Right ventricle myocardium inferior (tissue), 1 donor: Measurements from ENCODE around the gene MAPK4. TPM values are rescaled to one million over a fixed set of nuclear protein-coding genes. Genes with fewer than 3 reads are reported as not detected.
"Not testable (repeated sequence)": the region's sequence is repeated elsewhere in the genome, so short reads cannot be mapped to it uniquely, and the experiment has no call there.

Experiments
- ATAC-seq: fragments of 200-7000 bp; cut with Tn5 transposase; one replicate; pipeline ENCODE4 v1.9.1; 2020; ENCODE audit warnings: mild to moderate bottlenecking, moderate library complexity
- DNase-seq: peaks from one replicate; pipeline ENCODE4 v3.0.0; 2021; ENCODE audit errors: missing footprints
- intact Hi-C: fragments of 100-400 bp; cut with DNase I; formaldehyde crosslinking; loops from one replicate; pipeline ENCODE4 v1.11.0; 2022
- total RNA-seq: library from RNA; stranded (reverse); fragmentation: NEBNext Ultra II Directional; extraction: Animal tissue kit (Norgen Biotek cat#: 25700); gene quantifications from one replicate; pipeline ENCODE4 v1.2.1, GENCODE V29; 2021
- donor health status: DM: no; HTN: yes; CAD: no; lungs with severe emphysema.

The MAPK4 gene
- total RNA-seq, 1 donor from 2014 or later: 34.1 TPM

DNA sequence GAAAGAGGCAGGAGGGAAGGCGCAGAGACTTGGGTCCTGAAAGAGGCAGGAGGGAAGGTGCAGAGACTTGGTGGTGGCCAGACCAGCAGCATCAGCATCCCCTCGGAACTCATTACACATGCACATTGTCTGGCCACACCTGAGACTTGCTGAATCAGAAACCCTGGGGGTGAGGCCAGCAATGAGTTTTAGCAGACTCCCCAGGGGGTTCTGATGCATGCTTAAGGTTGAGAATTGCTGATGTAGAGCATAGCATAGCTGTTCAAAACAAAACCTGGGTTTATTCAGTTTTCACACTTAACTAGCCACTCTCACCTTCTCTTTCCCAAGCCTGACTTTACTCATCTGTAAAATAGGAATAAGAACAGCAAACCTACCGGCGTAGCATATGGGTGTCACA is 137.0 kb downstream of the MAPK4 start:
- intact Hi-C loops: no loop called here
- no peak for DNase-seq
- no peak for ATAC-seq

GRCh38 chr18:50697509-50697908 is 137.6 kb downstream of the MAPK4 start:
- intact Hi-C loops: no loop called here

DNA sequence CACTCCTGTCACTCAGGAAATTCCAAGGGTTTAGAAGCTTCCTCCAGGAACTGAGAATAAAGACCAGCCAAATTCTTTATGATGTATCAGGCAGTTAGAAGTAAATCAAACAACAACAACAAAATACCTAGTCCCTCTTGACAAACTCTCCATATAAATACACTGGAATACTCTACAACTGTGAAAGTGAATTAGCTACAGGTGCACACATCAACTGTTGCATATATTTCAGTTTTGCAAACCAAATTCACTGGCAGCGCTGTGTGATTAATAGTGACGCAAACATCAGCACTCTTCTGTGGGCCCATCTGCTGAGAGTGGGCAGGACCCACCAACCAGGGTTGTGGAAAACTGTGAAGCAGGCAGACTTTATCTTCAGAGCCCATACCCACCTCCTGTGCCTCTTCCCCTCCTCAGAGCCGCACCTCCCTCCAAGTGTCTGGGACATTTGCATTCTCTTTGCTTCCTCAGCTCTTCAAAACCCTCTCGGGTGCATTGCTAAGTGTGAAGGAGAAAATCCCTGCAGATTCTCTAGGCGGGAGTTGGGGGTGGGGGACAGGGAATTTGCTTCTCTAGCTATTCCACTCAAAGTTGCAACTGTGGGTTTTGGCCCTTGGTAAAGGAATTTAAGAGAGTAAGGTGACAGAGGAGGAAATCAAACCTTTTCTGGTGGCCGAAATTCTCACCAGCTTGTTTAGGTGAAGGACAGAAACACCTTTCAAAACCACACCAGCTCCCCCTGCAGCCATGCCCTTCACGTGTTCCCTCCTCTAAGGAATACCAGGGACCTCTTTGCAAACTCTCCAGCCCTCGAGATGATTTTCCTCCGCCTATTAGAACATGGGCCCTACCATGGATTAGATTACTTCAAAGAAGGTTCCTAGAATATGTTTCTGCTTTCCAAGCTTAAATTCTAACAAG is 140.6 kb downstream of the MAPK4 start:
- intact Hi-C loops: no loop called here

More at GRCh38 chr18:50697509-50697908, 137.6 kb downstream of the MAPK4 start:
- ATAC-seq (no peak), DNase-seq (no peak)

DNA sequence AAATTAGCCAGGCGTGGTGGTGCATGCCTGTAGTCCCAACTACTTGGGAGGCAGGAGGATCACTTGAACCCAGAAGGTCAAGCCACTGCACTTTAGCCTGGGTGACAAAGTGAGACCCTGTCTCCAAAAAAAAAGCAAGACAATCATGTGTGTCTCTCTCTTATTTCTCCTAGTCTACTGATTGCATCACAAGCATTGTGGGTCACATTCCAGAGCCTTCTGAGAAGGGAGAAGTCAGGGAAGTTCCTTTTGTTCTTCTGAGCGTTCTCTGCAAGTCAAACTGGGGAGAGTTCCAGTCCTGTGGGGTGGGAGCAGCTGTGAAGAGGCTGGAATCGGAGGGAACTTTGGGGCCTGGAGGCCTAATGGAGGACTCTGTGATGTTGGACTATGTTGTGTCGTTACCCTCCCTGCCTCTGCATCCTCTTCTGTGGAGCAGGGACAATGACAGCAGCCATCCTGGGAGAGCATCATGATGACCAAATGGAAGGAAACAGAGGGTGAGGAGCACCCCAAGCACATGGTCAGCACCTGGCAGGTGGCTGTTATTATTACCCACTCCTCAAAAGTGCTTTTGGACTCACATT is 144.6 kb downstream of the MAPK4 start:
- intact Hi-C loops: no loop called here
- no peak for DNase-seq
- no peak for ATAC-seq

More for the DNA sequence above, 140.6 kb downstream of the MAPK4 start:
- ATAC-seq: no peak
- no peak for DNase-seq

DNA sequence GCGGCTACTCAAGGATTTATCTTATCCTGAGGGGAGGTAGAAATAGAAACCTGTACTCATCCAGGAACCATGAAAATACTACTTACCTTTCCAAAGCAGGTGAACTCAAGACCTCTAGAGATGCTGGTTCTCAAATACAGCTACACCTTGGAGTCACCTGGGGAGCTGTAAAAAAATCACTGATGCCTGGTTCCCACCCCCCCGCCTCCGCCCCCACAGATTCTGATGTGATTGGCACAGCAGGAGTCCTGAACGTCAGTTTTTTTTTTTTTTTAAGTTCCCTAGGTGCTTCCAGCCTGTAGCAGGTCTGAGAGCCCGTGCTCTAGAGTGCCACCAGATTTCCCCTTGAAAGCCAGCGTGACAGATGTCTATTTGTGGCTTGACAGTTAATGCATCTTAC is 146.3 kb downstream of the MAPK4 start:
- no peak for ATAC-seq
- intact Hi-C loops: no loop called here
- no peak for DNase-seq

DNA sequence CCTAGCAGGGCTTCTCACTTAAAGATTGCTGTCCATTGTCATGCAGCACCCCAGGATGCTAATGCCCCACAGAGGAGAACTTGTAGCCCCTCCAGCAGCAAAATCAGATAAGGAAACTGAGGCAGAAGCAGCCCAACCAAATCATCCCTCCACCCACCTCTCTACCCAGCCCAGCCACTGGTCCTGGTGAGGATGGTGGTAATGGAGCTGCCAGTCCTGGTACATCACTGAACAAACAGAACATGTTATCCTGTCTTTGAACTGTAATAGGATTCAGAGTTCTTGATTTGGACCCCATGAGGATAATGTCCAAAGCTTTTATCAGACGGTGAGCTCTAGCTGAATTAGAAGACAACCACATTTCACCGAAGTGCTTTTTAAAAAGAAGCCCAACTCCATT is 146.8 kb downstream of the MAPK4 start:
- intact Hi-C loops: no loop called here
- ATAC-seq: no peak
- DNase-seq: no peak

- ATAC-seq, DNase-seq, intact Hi-C loops: not testable (repeated sequence)
These were observed 147.4 kb downstream of the MAPK4 start for GRCh38 chr18:50707297-50707696.

- DNase-seq: no peak
- intact Hi-C loops: no loop called here
- ATAC-seq: peak; percentile 49
These were observed 148.1 kb downstream of the MAPK4 start for GRCh38 chr18:50707855-50708469.

DNA sequence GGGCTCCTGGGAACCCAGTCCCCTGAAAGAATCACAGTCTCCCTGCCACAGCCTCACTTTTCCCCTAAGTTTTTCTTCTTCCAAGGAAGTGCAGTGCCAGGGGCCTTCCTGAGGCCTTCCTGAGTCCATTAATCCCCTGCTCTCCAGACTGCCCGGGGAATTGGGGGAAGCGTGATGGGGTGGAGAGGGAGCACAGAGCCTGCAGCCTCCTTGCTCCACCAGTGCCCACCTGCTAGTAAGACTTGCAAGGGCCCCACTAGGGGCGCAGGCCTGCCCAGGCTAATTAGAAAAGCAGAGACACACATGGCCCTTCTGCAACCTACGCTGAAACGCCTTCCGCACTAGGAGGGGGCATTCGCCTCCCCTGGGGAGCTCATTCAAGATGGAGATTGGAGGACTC is 149.3 kb downstream of the MAPK4 start:
- no peak for DNase-seq
- intact Hi-C loops: no loop called here
- no peak for ATAC-seq

GRCh38 chr18:50711386-50711785 is 151.5 kb downstream of the MAPK4 start:
- peak; percentile 20 for ATAC-seq
- intact Hi-C loops: no loop called here
- no peak for DNase-seq

- no peak for DNase-seq
- no peak for ATAC-seq
- intact Hi-C loops: no loop called here
These were observed 156.0 kb downstream of the MAPK4 start for GRCh38 chr18:50715919-50716318.

- no peak for DNase-seq
- ATAC-seq: peak; percentile 26
- intact Hi-C loops: no loop called here
These were observed 157.0 kb downstream of the MAPK4 start for GRCh38 chr18:50716902-50717301.

DNA sequence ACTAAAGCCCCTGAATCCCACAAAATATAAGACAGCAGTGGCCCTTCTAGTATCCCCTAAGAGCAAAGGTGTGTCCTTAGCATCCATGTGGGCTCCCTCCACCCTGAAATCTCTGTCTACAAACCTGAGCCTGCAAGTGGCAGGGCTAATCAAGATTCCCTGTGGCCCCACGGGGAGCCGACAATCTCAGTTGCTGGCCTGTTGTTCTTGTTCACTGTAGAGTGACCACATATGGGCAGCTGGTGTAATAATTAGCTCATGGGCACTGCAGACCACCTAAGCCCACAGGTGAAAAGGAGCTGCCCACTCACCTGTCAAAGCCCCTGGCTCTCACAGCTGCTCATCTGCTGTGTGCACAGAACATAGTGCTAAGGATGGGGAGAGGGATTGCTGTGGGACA is 157.7 kb downstream of the MAPK4 start:
- intact Hi-C loops: no loop called here
- DNase-seq (no peak), ATAC-seq (no peak)

- no peak for ATAC-seq
- intact Hi-C loops: no loop called here
- no peak for DNase-seq
These were observed 159.8 kb downstream of the MAPK4 start for GRCh38 chr18:50719471-50720324.

GRCh38 chr18:50720325-50720674 is 160.4 kb downstream of the MAPK4 start:
- intact Hi-C loops: no loop called here
- DNase-seq (no peak), ATAC-seq (no peak)

- no peak for ATAC-seq
- intact Hi-C loops: no loop called here
- no peak for DNase-seq
These were observed 161.1 kb downstream of the MAPK4 start for GRCh38 chr18:50721006-50721405.

GRCh38 chr18:50721451-50722120 is 161.7 kb downstream of the MAPK4 start:
- DNase-seq: no peak
- no peak for ATAC-seq
- intact Hi-C loops: no loop called here

GRCh38 chr18:50722311-50722710 is 162.4 kb downstream of the MAPK4 start:
- ATAC-seq: no peak
- intact Hi-C loops: no loop called here
- no peak for DNase-seq
